Glutamatergic neuron (in vitro differentiated cells): ENCODE measurements around the gene ARHGEF28. TPM values are rescaled to one million over a fixed set of nuclear protein-coding genes. Genes with fewer than 3 reads are reported as not detected.

Source experiments
- DNase-seq: peaks from one replicate; pipeline ENCODE4 v3.0.0; 2022
- H3K27ac Mint-ChIP-seq: one replicate; pipeline ENCODE4 v1.8.0; 2020; ENCODE audit warnings: mild to moderate bottlenecking, mixed read lengths, inconsistent platforms; ENCODE audit not compliant: unreplicated experiment
- H3K27me3 Mint-ChIP-seq: one replicate; pipeline ENCODE4 v1.8.0; 2020; ENCODE audit warnings: mild to moderate bottlenecking, moderate library complexity, mixed read lengths, inconsistent platforms; ENCODE audit not compliant: unreplicated experiment
- H3K36me3 Mint-ChIP-seq: one replicate; pipeline ENCODE4 v1.8.0; 2020; ENCODE audit warnings: mild to moderate bottlenecking, mixed read lengths, inconsistent platforms; ENCODE audit not compliant: unreplicated experiment
- H3K4me1 Mint-ChIP-seq: one replicate; pipeline ENCODE4 v1.8.0; 2020; ENCODE audit warnings: mild to moderate bottlenecking, low read depth, mixed read lengths, inconsistent platforms; ENCODE audit not compliant: unreplicated experiment
- H3K4me3 Mint-ChIP-seq: one replicate; pipeline ENCODE4 v1.8.0; 2020; ENCODE audit warnings: mild to moderate bottlenecking, mixed read lengths, inconsistent platforms; ENCODE audit not compliant: unreplicated experiment
- H3K9me3 Mint-ChIP-seq: one replicate; pipeline ENCODE4 v1.8.0; 2020; ENCODE audit warnings: mild to moderate bottlenecking, moderate library complexity, mixed read lengths, inconsistent platforms; ENCODE audit not compliant: unreplicated experiment
- CTCF ChIP-seq: fragments of 200-600 bp; sonication (generic); IDR thresholded peaks from one replicate; pipeline ENCODE4 v1.5.0; 2021; ENCODE audit not compliant: partially characterized antibody, unreplicated experiment
- total RNA-seq: library from RNA; stranded (reverse); fragmentation: NEBNext Ultra II Directional; extraction: Animal tissue kit (Norgen Biotek cat#: 25700); gene quantifications from one replicate; pipeline ENCODE4 v1.2.1, GENCODE V29; 2021; ENCODE audit not compliant: unreplicated experiment

ARHGEF28 gene
- total RNA-seq, 1 donor from 2014 or later = 0.47 TPM

GRCh38 chr5:73828465-73828864 lies 202.5 kb downstream of the ARHGEF28 start:
- H3K36me3 Mint-ChIP-seq = no peaks in the 10 kb centered on the region
- no peak overlapping the region for H3K27ac Mint-ChIP-seq
- H3K4me3 Mint-ChIP-seq = no peak overlapping the region
- no peak for DNase-seq
- peaks cover 2% of the 10 kb centered on the region for H3K27me3 Mint-ChIP-seq
- H3K4me1 Mint-ChIP-seq = no peaks in the 10 kb centered on the region
- TF ChIP-seq CTCF = no peak
- no peaks in the 10 kb centered on the region for H3K9me3 Mint-ChIP-seq

- H3K36me3 Mint-ChIP-seq = no peaks in the 10 kb centered on the region
- peaks cover 2% of the 10 kb centered on the region for H3K27me3 Mint-ChIP-seq
- H3K4me1 Mint-ChIP-seq = no peaks in the 10 kb centered on the region
- H3K4me3 Mint-ChIP-seq = no peak overlapping the region
- no peak for DNase-seq
- TF ChIP-seq CTCF = no peak
- H3K27ac Mint-ChIP-seq = no peak overlapping the region
- H3K9me3 Mint-ChIP-seq = no peaks in the 10 kb centered on the region
Measured at GRCh38 chr5:73830646-73831045, 204.7 kb downstream of the ARHGEF28 start.

GRCh38 chr5:73831066-73831465 lies 205.1 kb downstream of the ARHGEF28 start:
- H3K27me3 Mint-ChIP-seq = peaks cover 2% of the 10 kb centered on the region
- no peak overlapping the region for H3K4me3 Mint-ChIP-seq
- no peak for DNase-seq
- no peaks in the 10 kb centered on the region for H3K4me1 Mint-ChIP-seq
- no peak overlapping the region for H3K27ac Mint-ChIP-seq
- H3K9me3 Mint-ChIP-seq = no peaks in the 10 kb centered on the region
- no peak for TF ChIP-seq CTCF
- H3K36me3 Mint-ChIP-seq = no peaks in the 10 kb centered on the region

- Mint-ChIP-seq H3K9me3 (no peaks in the 10 kb centered on the region), H3K4me3 (no peak overlapping the region), H3K36me3 (no peaks in the 10 kb centered on the region), H3K4me1 (no peaks in the 10 kb centered on the region), H3K27ac (no peak overlapping the region), H3K27me3 (no peaks in the 10 kb centered on the region)
- no peak for DNase-seq
- no peak for TF ChIP-seq CTCF
Measured at GRCh38 chr5:73834693-73835092, 208.7 kb downstream of the ARHGEF28 start.

GRCh38 chr5:73835726-73836125 lies 209.7 kb downstream of the ARHGEF28 start:
- no peaks in the 10 kb centered on the region for H3K36me3 Mint-ChIP-seq
- H3K9me3 Mint-ChIP-seq = no peaks in the 10 kb centered on the region
- no peak for DNase-seq
- no peaks in the 10 kb centered on the region for H3K4me1 Mint-ChIP-seq
- H3K4me3 Mint-ChIP-seq = no peak overlapping the region
- H3K27ac Mint-ChIP-seq = no peak overlapping the region
- TF ChIP-seq CTCF = no peak
- H3K27me3 Mint-ChIP-seq = no peaks in the 10 kb centered on the region
